HepG2 (cell line): ENCODE data around the gene MATK. TPM values are rescaled to one million over a fixed set of nuclear protein-coding genes. Genes with fewer than 3 reads are reported as not detected.

ENCODE experiments used
- ATAC-seq: fragments of 200-7000 bp; cut with Tn5 transposase; 3 replicates; pipeline ENCODE4 v1.9.1; 2020; ENCODE audit warnings: mild to moderate bottlenecking, moderate library complexity
- BruUV-seq: library from RNA; stranded (reverse); fragments of 400-500 nt; replicated peaks from 2 replicates; lab custom pipeline; 2021; lab: Mats Ljungman, UMichigan
- CTCF ChIA-PET: fragments of 300-600 bp; formaldehyde crosslinking; extraction: SDS; loops from one replicate; lab custom pipeline; 2021; ENCODE audit warnings: low total read pairs, inconsistent platforms, low intra/inter-chr PET ratio; lab: Yijun Ruan, JAX
- POLR2A ChIA-PET: fragments of 350-600 bp; sonication (Branson Sonifier 250); formaldehyde crosslinking; loops from one replicate; lab custom pipeline; 2020; ENCODE audit warnings: antibody characterized with exemption, inconsistent platforms; lab: Yijun Ruan, JAX
- DNase-seq: peaks from one replicate; pipeline ENCODE4 v3.0.0-alpha.2; 2015; ENCODE audit warnings: low spot score
- FAIRE-seq: peaks from 3 replicates; lab custom pipeline; 2011; peaks lifted over from hg19 to GRCh38; lab: Jason Lieb, UNC
- H2AFZ ChIP-seq: one replicate; pipeline ENCODE4 v1.6.1; 2011; ENCODE audit warnings: low read length, inconsistent platforms
- H3K27ac ChIP-seq: fragments of 300-600 bp; 3 replicates; pipeline ENCODE4 v1.8.0; 2011; ENCODE audit warnings: mixed run types, mild to moderate bottlenecking, mixed read lengths, low read length, inconsistent platforms; ENCODE audit not compliant: insufficient read depth; ENCODE audit errors: extremely low read length
- H3K27me3 ChIP-seq, 2 experiments: fragments of 200-600 bp in 1 of 2; 2 replicates in 1 of 2; 3 replicates in 1 of 2; pipeline versions ENCODE4 v1.6.0 to v1.8.0; 2011; ENCODE audit warnings: low read length in 2 of 2, mild to moderate bottlenecking in 2 of 2, moderate library complexity in 2 of 2, inconsistent platforms in 1 of 2; ENCODE audit not compliant: insufficient read depth in 2 of 2, control insufficient read depth in 1 of 2
- H3K36me3 ChIP-seq, 2 experiments: fragments of 200-600 bp in 1 of 2; replicated peaks in 1 of 2; 2 replicates in 1 of 2; 3 replicates in 1 of 2; pipeline versions ENCODE4 v1.5.1 to v1.8.0; 2011; ENCODE audit warnings: low read length in 2 of 2, inconsistent platforms in 1 of 2; ENCODE audit not compliant: insufficient read depth in 2 of 2, control insufficient read depth in 1 of 2
- H3K4me1 ChIP-seq: 2 replicates; pipeline ENCODE4 v1.5.1; 2012; ENCODE audit warnings: low read length, inconsistent platforms; ENCODE audit not compliant: insufficient read depth
- H3K4me2 ChIP-seq: 2 replicates; pipeline ENCODE4 v1.6.0; 2011; ENCODE audit warnings: low read depth, low read length, inconsistent platforms
- H3K4me3 ChIP-seq, 3 experiments: fragments of 200-600 bp in 1 of 3; sonication (generic), shearing (Covaris generic) in 1 of 3; replicated peaks in 1 of 3; 2 replicates each; pipeline ENCODE4 v1.5.1; 2011 to 2016; ENCODE audit warnings: low read length in 3 of 3, inconsistent platforms in 2 of 3, low read depth in 2 of 3, mild to moderate bottlenecking in 2 of 3, control low read depth in 1 of 3, mixed read lengths in 1 of 3; ENCODE audit not compliant: insufficient read depth in 1 of 3
- H3K79me2 ChIP-seq: one replicate; pipeline ENCODE4 v1.6.1; 2011; ENCODE audit warnings: low read length, inconsistent platforms; ENCODE audit not compliant: insufficient read depth
- H3K9ac ChIP-seq: 2 replicates; pipeline ENCODE4 v1.6.0; 2011; ENCODE audit warnings: mild to moderate bottlenecking, low read depth, low read length, inconsistent platforms; ENCODE audit not compliant: insufficient read depth
- H3K9me3 ChIP-seq: 2 replicates; pipeline ENCODE4 v1.5.1; 2012; ENCODE audit warnings: mild to moderate bottlenecking, low read length
- H4K20me1 ChIP-seq: 2 replicates; pipeline ENCODE4 v1.6.0; 2011; ENCODE audit warnings: inconsistent platforms, mild to moderate bottlenecking, low read length, moderate library complexity; ENCODE audit not compliant: insufficient read depth
- ATM ChIP-seq: fragments of 450-650 bp; IDR thresholded peaks from 2 replicates; pipeline ENCODE4 v1.7.1; 2017; ENCODE audit warnings: mild to moderate bottlenecking, borderline replicate concordance
- CBX5 ChIP-seq: sonication (generic); formaldehyde crosslinking; IDR thresholded peaks from 2 replicates; pipeline ENCODE4 v1.4.0; 2020; ENCODE audit warnings: missing genetic modification reagents, borderline replicate concordance
- MAZ ChIP-seq, 2 experiments: sonication (generic) in 1 of 2; formaldehyde crosslinking in 1 of 2; IDR thresholded peaks; 2 replicates each; pipeline versions ENCODE4 v1.5.0 to v1.6.1; 2012 to 2020; ENCODE audit warnings: low read depth in 2 of 2, mild to moderate bottlenecking in 2 of 2, borderline replicate concordance in 1 of 2, improper control_type of control experiment in 1 of 2, low read length in 1 of 2, missing genetic modification reagents in 1 of 2, moderate library complexity in 1 of 2
- NFATC3 ChIP-seq: sonication (generic); formaldehyde crosslinking; IDR thresholded peaks from 2 replicates; pipeline ENCODE4 v1.5.1; 2020; ENCODE audit warnings: mild to moderate bottlenecking, missing genetic modification reagents
- PBX3 ChIP-seq: sonication (generic); formaldehyde crosslinking; IDR thresholded peaks from 2 replicates; pipeline ENCODE4 v1.8.1; 2023; ENCODE audit warnings: missing genetic modification reagents, inconsistent platforms, borderline replicate concordance
- RXRA ChIP-seq: sonication (generic); formaldehyde crosslinking; IDR thresholded peaks from 2 replicates; pipeline ENCODE4 v1.5.1; 2020; ENCODE audit warnings: missing genetic modification reagents
- ZFP36 ChIP-seq: fragments of 150-350 bp; IDR thresholded peaks from 2 replicates; pipeline ENCODE4 v1.6.1; 2018; ENCODE audit warnings: borderline replicate concordance, low read length, low read depth; ENCODE audit not compliant: partially characterized antibody
- WGBS: methylation state at CpG from one replicate; pipeline ENCODE4 v1.1.6; 2017; ENCODE audit warnings: low lambda C conversion rate; 5-methylcytosine and 5-hydroxymethylcytosine counted together
- in situ Hi-C: cut with HindIII; loops from 2 replicates; pipeline ENCODE4 v1.10.0; 2017; ENCODE audit warnings: low pct_unique_long_range_greater_than_20kb; ENCODE audit not compliant: extremely low pct_ligation_motif_present
- intact Hi-C: fragments of 100-400 bp; cut with micrococcal nuclease; formaldehyde crosslinking; loops from one replicate; pipeline ENCODE4 v1.10.0; 2022; ENCODE audit not compliant: unreplicated experiment
- polyA plus RNA-seq, 8 experiments: library from polyadenylated mRNA; depleted of rRNA in 3 of 8; stranded (reverse) in 7 of 8; unstranded in 1 of 8; fragments of >200 nt; fragmentation: Illumina TruSeq in 4 of 8; extraction: Trizol in 4 of 8; gene quantifications; 2 replicates each; pipeline versions ENCODE4 v1.2.1 to v1.2.3, GENCODE V29; 2011 to 2016; ENCODE audit warnings: low read depth in 4 of 8, missing spikeins in 1 of 8, mixed read lengths in 1 of 8; ENCODE audit not compliant: insufficient read depth in 1 of 8
- total RNA-seq, 5 experiments: library from RNA; depleted of rRNA; stranded (reverse); fragments of >200 nt; fragmentation: Illumina TruSeq; extraction: Trizol; gene quantifications; 2 replicates each; pipeline ENCODE4 v1.2.3, GENCODE V29; 2016; ENCODE audit warnings: low read depth in 1 of 5

The MATK gene
- total and polyA plus RNA-seq, 2 of the 13 experiments (the other 11 are each of a cell fraction or from before 2014, with no cell fraction given): 0.09 TPM; not detected in 1

- H4K20me1 ChIP-seq: no peaks in the 10 kb centered on the region
- CTCF ChIA-PET: no interaction called here
- DNase-seq (no peak), ATAC-seq (no peak), FAIRE-seq (no peak)
- peaks cover 0 to 19% of the 10 kb centered on the region in 2 experiments; a peak in 3 of 5 replicates for H3K27me3 ChIP-seq
- no peak overlapping the region for H2AFZ ChIP-seq
- 0 out of 2 replicates have a peak overlapping the region, but pooled peaks have one; percentile 18 for H3K4me2 ChIP-seq
- H3K79me2 ChIP-seq: no peaks in the 10 kb centered on the region
- TF ChIP-seq ZFP36: peak; percentile 77
- no peak for TF ChIP-seq CBX5 (CRISPR knock-in tag)
- no peak for TF ChIP-seq PBX3 (CRISPR knock-in tag)
- intact Hi-C loops (no loop called here), in situ Hi-C loops (no loop called here)
- POLR2A ChIA-PET: interaction anchor here (2.1 kb wide), 1 partner anchor 16 kb away, joined by 6 read pairs; the partner anchor contains the start of gene MRPL54
- H3K27ac ChIP-seq: no peak overlapping the region
- H3K9ac ChIP-seq: no peak overlapping the region
- 46% methylated on average over 10 of the region's 37 CpGs for WGBS
- peaks cover 18% of the 10 kb centered on the region for H3K9me3 ChIP-seq
- H3K4me1 ChIP-seq: no peaks in the 10 kb centered on the region
- H3K4me3 ChIP-seq: no peak overlapping the region
- H3K36me3 ChIP-seq: no peaks in the 10 kb centered on the region
- BruUV-seq: no TSS peak
Observed at GRCh38 chr19:3778104-3778867, 7.9 kb downstream of the MATK start.

- Histone ChIP-seq H3K79me2 (no peaks in the 10 kb centered on the region), H3K4me3 (no peak overlapping the region), H3K4me1 (no peaks in the 10 kb centered on the region), H3K36me3 (no peaks in the 10 kb centered on the region), H3K27ac (no peak overlapping the region), H3K9ac (no peak overlapping the region)
- WGBS: 7% methylated on average over 1 of the region's 1 CpG
- intact Hi-C loops: no loop called here
- no TSS peak for BruUV-seq
- ATAC-seq: no peak
- CTCF ChIA-PET: no interaction called here
- no peak for TF ChIP-seq NFATC3 (CRISPR knock-in tag)
- TF ChIP-seq MAZ (IDR thresholded peaks at IDR 0.05; ENCODE audit: borderline replicate concordance, low read depth, low read length): no peak
- TF ChIP-seq MAZ (CRISPR knock-in tag; IDR thresholded peaks at IDR 0.05; ENCODE audit: low read depth): no peak
- no peak for TF ChIP-seq RXRA (CRISPR knock-in tag)
- TF ChIP-seq ATM: 0 out of 2 replicates have a peak, but pooled peaks have one; percentile 62
- TF ChIP-seq, all 625 proteins: peak for 1
- H3K27me3 ChIP-seq: peaks cover 0 to 19% of the 10 kb centered on the region in 2 experiments; a peak in 3 of 5 replicates
- DNase-seq: no peak
- POLR2A ChIA-PET: no interaction called here
- no peaks in the 10 kb centered on the region for H4K20me1 ChIP-seq
- H2AFZ ChIP-seq: no peak overlapping the region
- no peak for FAIRE-seq
- H3K4me2 ChIP-seq: no peak overlapping the region
- in situ Hi-C loops: no loop called here
- H3K9me3 ChIP-seq: peaks cover 8% of the 10 kb centered on the region
Observed at GRCh38 chr19:3776479-3777040, 9.6 kb downstream of the MATK start.
